ENCODE results near the gene MS4A4E. TPM values are rescaled to one million over a fixed set of nuclear protein-coding genes. Genes with fewer than 3 reads are reported as not detected.
"Not testable (repeated sequence)": the region's sequence is repeated elsewhere in the genome, so short reads cannot be mapped to it uniquely, and the experiment has no call there.

Gene MS4A4E
- total RNA-seq, 1 experiment from 2014 or later, result 0.42 TPM

GRCh38 chr11:60155931-60156330 lies 87.0 kb downstream of the MS4A4E start:
- no peak overlapping the region for H4K91ac ChIP-seq (ENCODE audit: insufficient read length, low read depth, low read length)
- no peak overlapping the region for H3K4me3 Mint-ChIP-seq

GRCh38 chr11:60152727-60153126 lies 90.2 kb downstream of the MS4A4E start:
- H2BK5ac ChIP-seq (ENCODE audit: insufficient read length, low read length); H3K9ac ChIP-seq (ENCODE audit: extremely low read depth, insufficient read length, low read length); H3K4me3 Mint-ChIP-seq; H3K14ac ChIP-seq (ENCODE audit: insufficient read depth, low read length); H4K8ac ChIP-seq (replicated peaks; ENCODE audit: insufficient read length, low read depth, low read length); H3K79me2 ChIP-seq (ENCODE audit: insufficient read depth, low read length); H2BK20ac ChIP-seq (ENCODE audit: low read depth, low read length, poor library complexity, severe bottlenecking); H2BK15ac ChIP-seq (ENCODE audit: low read depth, low read length); H2BK12ac ChIP-seq (ENCODE audit: insufficient read length, low read depth, low read length); H3K18ac ChIP-seq (ENCODE audit: insufficient read length, low read depth, low read length); H3K4ac ChIP-seq (ENCODE audit: low read depth, low read length); H4K20me1 ChIP-seq (ENCODE audit: control insufficient read depth, insufficient read depth, insufficient read length); H3K27me3 Mint-ChIP-seq (ENCODE audit: low read depth); H2BK120ac ChIP-seq (ENCODE audit: low read depth, low read length, poor library complexity, severe bottlenecking); H2AK5ac ChIP-seq (ENCODE audit: insufficient read length, low read length); H3K23ac ChIP-seq (ENCODE audit: insufficient read length, low read depth, low read length); H3K36me3 Mint-ChIP-seq (ENCODE audit: insufficient read depth in 1 of 3, low read depth in 3 of 3); H3K4me2 ChIP-seq (ENCODE audit: insufficient read depth, insufficient read length, low read length); H3K56ac ChIP-seq (ENCODE audit: insufficient read length, low read depth, low read length); H3K79me1 ChIP-seq (ENCODE audit: insufficient read depth, low read depth, low read length, poor library complexity, severe bottlenecking); H2AFZ ChIP-seq (ENCODE audit: low read length); H3K4me1 Mint-ChIP-seq; H3K27ac ChIP-seq (ENCODE audit: insufficient read length, low read depth, low read length); H3K9me3 Mint-ChIP-seq; H3K9me3 ChIP-seq (ENCODE audit: control insufficient read depth, low read depth, low read length); H3K27ac Mint-ChIP-seq; H4K91ac ChIP-seq (ENCODE audit: insufficient read length, low read depth, low read length); H3K4me1 ChIP-seq (ENCODE audit: insufficient read depth, low read length); H3T11ph ChIP-seq (ENCODE audit: low read length); H3K23me2 ChIP-seq (ENCODE audit: insufficient read length, low read depth, low read length, poor library complexity, severe bottlenecking); H3K27me3 ChIP-seq (ENCODE audit: insufficient read depth, low read length); DNase-seq; H4K5ac ChIP-seq (ENCODE audit: insufficient read length, low read depth, low read length): not testable (repeated sequence)

More at GRCh38 chr11:60155931-60156330, 87.0 kb downstream of the MS4A4E start:
- no peaks in the 10 kb centered on the region for H3K79me2 ChIP-seq (ENCODE audit: insufficient read depth, low read length)
- H3K27ac ChIP-seq (ENCODE audit: insufficient read length, low read depth, low read length), result no peak overlapping the region
- no peaks in the 10 kb centered on the region for H3K9me3 ChIP-seq (ENCODE audit: control insufficient read depth, low read depth, low read length)
- H3K18ac ChIP-seq (ENCODE audit: insufficient read length, low read depth, low read length), result no peak overlapping the region
- no peak overlapping the region for H2BK20ac ChIP-seq (ENCODE audit: low read depth, low read length, poor library complexity, severe bottlenecking)
- no peaks in the 10 kb centered on the region for H3K27me3 ChIP-seq (ENCODE audit: insufficient read depth, low read length)
- H3K23me2 ChIP-seq (ENCODE audit: insufficient read length, low read depth, low read length, poor library complexity, severe bottlenecking), result no peaks in the 10 kb centered on the region
- H4K20me1 ChIP-seq (ENCODE audit: control insufficient read depth, insufficient read depth, insufficient read length), result no peaks in the 10 kb centered on the region
- H3K4me2 ChIP-seq (ENCODE audit: insufficient read depth, insufficient read length, low read length), result no peak overlapping the region
- no peak overlapping the region for H3K9ac ChIP-seq (ENCODE audit: extremely low read depth, insufficient read length, low read length)
- Mint-ChIP-seq H3K4me1 (no peaks in the 10 kb centered on the region), H3K9me3 (peaks cover 6 to 7% of the 10 kb centered on the region in 2 experiments; a peak in 4 of 5 replicates), H3K36me3 (ENCODE audit: insufficient read depth in 1 of 3, low read depth in 3 of 3) (no peaks in the 10 kb centered on the region), H3K27me3 (ENCODE audit: low read depth) (no peaks in the 10 kb centered on the region), H3K27ac (no peak overlapping the region)
- no peak overlapping the region for H3K14ac ChIP-seq (ENCODE audit: insufficient read depth, low read length)
- no peak overlapping the region for H2BK12ac ChIP-seq (ENCODE audit: insufficient read length, low read depth, low read length)
- H2AK5ac ChIP-seq (ENCODE audit: insufficient read length, low read length), result no peak overlapping the region
- H3K56ac ChIP-seq (ENCODE audit: insufficient read length, low read depth, low read length), result no peak overlapping the region
- H4K8ac ChIP-seq (replicated peaks; ENCODE audit: insufficient read length, low read depth, low read length), result no peak overlapping the region
- no peak overlapping the region for H2BK15ac ChIP-seq (ENCODE audit: low read depth, low read length)
- H4K5ac ChIP-seq (ENCODE audit: insufficient read length, low read depth, low read length), result no peak overlapping the region
- no peak overlapping the region for H3K4ac ChIP-seq (ENCODE audit: low read depth, low read length)
- no peaks in the 10 kb centered on the region for H3K4me1 ChIP-seq (ENCODE audit: insufficient read depth, low read length)
- H3T11ph ChIP-seq (ENCODE audit: low read length), result no peak overlapping the region
- no peaks in the 10 kb centered on the region for H3K79me1 ChIP-seq (ENCODE audit: insufficient read depth, low read depth, low read length, poor library complexity, severe bottlenecking)
- no peak for TF ChIP-seq CTCF (conservative IDR thresholded peaks at IDR 0.05)
- H2AFZ ChIP-seq (ENCODE audit: low read length), result no peak overlapping the region
- H2BK5ac ChIP-seq (ENCODE audit: insufficient read length, low read length), result no peak overlapping the region
- DNase-seq, result no peak
- no peak overlapping the region for H2BK120ac ChIP-seq (ENCODE audit: low read depth, low read length, poor library complexity, severe bottlenecking)
- no peak overlapping the region for H3K23ac ChIP-seq (ENCODE audit: insufficient read length, low read depth, low read length)
- WGBS (ENCODE audit: extremely low coverage, insufficient read length, low lambda C conversion rate), result no CpG with 5 or more reads among the region's 3 CpGs

Data from H9 (cell line).